Small intestine (tissue), 7 donors: ENCODE results near the gene ULBP1. TPM values are rescaled to one million over a fixed set of nuclear protein-coding genes. Genes with fewer than 3 reads are reported as not detected.
"Not testable (repeated sequence)": the region's sequence is repeated elsewhere in the genome, so short reads cannot be mapped to it uniquely, and the experiment has no call there.

Experiments
- DNase-seq, 2 donors: peaks; one replicate each; pipeline versions ENCODE4 v3.0.0 to v3.0.0-alpha.2; 2013
- FAIRE-seq: peaks from 2 replicates; lab custom pipeline; 2012; peaks lifted over from hg19 to GRCh38; lab: Jason Lieb, UNC
- H3K27ac ChIP-seq, 3 donors: one replicate each; pipeline ENCODE4 v1.5.1; 2013; ENCODE audit warnings: low read length in 2 of 3, mild to moderate bottlenecking in 2 of 3, control low read depth in 1 of 3, inconsistent platforms in 1 of 3, low read depth in 1 of 3, moderate library complexity in 1 of 3
- H3K27me3 ChIP-seq, 3 donors: one replicate each; pipeline ENCODE4 v1.6.1; 2013; ENCODE audit warnings: low read length in 3 of 3, inconsistent platforms in 1 of 3; ENCODE audit not compliant: control insufficient read depth in 3 of 3, insufficient read depth in 3 of 3
- H3K36me3 ChIP-seq, 3 donors: one replicate each; pipeline ENCODE4 v1.6.1; 2013; ENCODE audit warnings: low read length in 3 of 3, inconsistent platforms in 1 of 3, low read depth in 1 of 3, mild to moderate bottlenecking in 1 of 3, moderate library complexity in 1 of 3; ENCODE audit not compliant: control insufficient read depth in 3 of 3, insufficient read depth in 2 of 3
- H3K4me1 ChIP-seq, 3 donors: one replicate each; pipeline ENCODE4 v1.6.1; 2013; ENCODE audit warnings: low read length in 2 of 3, inconsistent platforms in 1 of 3, low read depth in 1 of 3, mild to moderate bottlenecking in 1 of 3, moderate library complexity in 1 of 3; ENCODE audit not compliant: control insufficient read depth in 3 of 3, insufficient read depth in 2 of 3
- H3K4me3 ChIP-seq, 3 donors: one replicate each; pipeline ENCODE4 v1.5.1; 2013; ENCODE audit warnings: low read length in 3 of 3, control low read depth in 1 of 3, inconsistent platforms in 1 of 3, low read depth in 1 of 3, mild to moderate bottlenecking in 1 of 3, moderate library complexity in 1 of 3
- H3K9me3 ChIP-seq, 2 donors: one replicate each; pipeline ENCODE4 v1.6.1; 2013; ENCODE audit warnings: low read depth in 1 of 2, low read length in 1 of 2; ENCODE audit not compliant: control insufficient read depth in 2 of 2, insufficient read depth in 1 of 2
- WGBS, 3 donors: extraction: QIAGEN DNeasy Blood & Tissue Kit; methylation state at CpG; one replicate each; pipeline ENCODE4 v1.1.7; 2013; 5-methylcytosine and 5-hydroxymethylcytosine counted together
- polyA plus RNA-seq, 4 donors: library from polyadenylated mRNA; stranded (reverse) in 3 of 4; unstranded in 1 of 4; fragments of 200-250 nt in 3 of 4; fragments of 120-200 nt in 1 of 4; gene quantifications; one replicate each; pipeline versions ENCODE4 v1.2.1 to v1.2.3, GENCODE V29; 2013
- donor health status: healthy with polysubstance abuse.
- donor health status: control.
- donor health status: control.
- donor health status: Bipolar disorder and iron deficiency.
- donor health status: healthy.

The ULBP1 gene
- polyA plus RNA-seq, 4 donors: 0.36 TPM; not detected in 3

DNA sequence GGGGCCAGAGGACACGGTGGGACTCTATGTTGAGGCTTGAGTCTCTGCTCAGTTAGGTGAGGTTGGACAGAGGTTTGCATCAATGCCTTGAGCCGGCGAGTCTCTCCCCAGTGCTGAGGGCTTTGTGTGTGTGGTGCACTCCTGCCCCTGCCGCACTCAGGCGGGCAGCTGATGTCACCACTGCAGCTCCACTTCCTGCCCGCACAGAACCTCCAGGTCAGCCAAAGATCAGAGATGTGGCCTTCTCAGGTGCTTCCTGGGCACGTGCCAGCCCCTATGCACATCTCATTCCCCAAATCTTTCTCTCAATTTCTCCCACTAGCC is 27.7 kb downstream of the ULBP1 start:
- not testable (repeated sequence) for H3K27ac ChIP-seq, H3K4me3 ChIP-seq, H3K36me3 ChIP-seq, H3K4me1 ChIP-seq, FAIRE-seq, H3K9me3 ChIP-seq
- WGBS, 3 donors: 3 to 6% (median 3%) methylated on average over 6 to 7 of the region's 7 CpGs
- DNase-seq: peak in 1 of 2 donors; percentile 5
- H3K27me3 ChIP-seq: peaks cover 15 to 94% (median 53%) of the 10 kb centered on the region in 3 donors

DNA sequence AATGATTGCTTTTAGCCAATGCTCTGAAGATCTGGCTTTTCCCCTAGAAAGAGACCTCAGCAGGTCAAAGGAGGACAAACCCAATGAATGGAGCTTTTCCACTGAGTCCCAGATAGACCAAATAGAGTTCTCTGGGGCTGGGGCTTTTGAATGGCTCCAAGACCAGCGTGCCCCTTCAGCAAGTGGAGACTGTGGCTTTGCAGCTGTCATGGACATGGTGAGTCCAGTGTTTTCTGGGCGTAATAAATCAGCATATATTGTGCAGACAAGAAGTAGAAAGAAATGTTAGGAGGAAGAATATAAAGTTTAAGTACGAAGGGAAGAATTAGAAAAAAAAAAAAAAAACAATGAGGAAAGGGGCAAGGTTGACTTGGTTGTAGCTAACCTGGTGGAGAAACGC is 28.1 kb downstream of the ULBP1 start:
- H3K9me3 ChIP-seq: peaks cover 0 to 10% of the 10 kb centered on the region in 2 donors
- no peak overlapping the region for H3K4me3 ChIP-seq
- peaks cover 12 to 92% (median 51%) of the 10 kb centered on the region in 3 donors for H3K27me3 ChIP-seq
- no peak overlapping the region for H3K27ac ChIP-seq
- DNase-seq (no peak), FAIRE-seq (no peak)
- H3K36me3 ChIP-seq: no peaks in the 10 kb centered on the region
- 42 to 45% (median 44%) methylated on average over 4 of the region's 4 CpGs for WGBS, 3 donors
- H3K4me1 ChIP-seq: peaks cover 0 to 6% (median 0%) of the 10 kb centered on the region in 3 donors

DNA sequence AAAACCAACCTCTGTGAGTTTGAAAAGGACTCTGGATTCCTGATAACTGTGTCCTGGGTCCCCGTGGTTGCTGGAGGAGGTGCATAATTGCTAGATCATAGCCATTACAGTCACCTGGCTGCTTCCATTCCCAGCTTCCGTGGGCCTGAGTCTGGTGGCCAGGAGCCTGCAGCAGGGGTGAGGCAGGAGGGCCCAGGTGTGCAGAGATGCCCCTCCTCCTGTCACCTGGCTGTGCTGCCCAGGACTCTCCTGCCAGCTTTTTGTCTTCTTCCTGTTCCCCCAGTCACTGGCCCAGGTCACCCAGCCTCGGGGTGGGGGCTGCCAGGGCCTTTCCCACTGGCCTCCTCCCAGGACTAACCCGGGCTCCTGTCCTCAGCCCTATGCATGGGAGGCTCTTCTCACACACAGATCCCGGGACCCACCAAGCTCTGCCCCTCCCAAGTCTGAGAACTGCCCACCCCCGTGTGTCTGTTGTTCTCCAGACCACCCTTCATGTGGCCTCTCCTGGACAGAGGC is 31.6 kb downstream of the ULBP1 start:
- DNase-seq (no peak), FAIRE-seq (no peak)
- no peaks in the 10 kb centered on the region for H3K9me3 ChIP-seq
- H3K27ac ChIP-seq: no peak overlapping the region
- H3K4me3 ChIP-seq: no peak overlapping the region
- peaks cover 4 to 71% (median 27%) of the 10 kb centered on the region in 3 donors for H3K27me3 ChIP-seq
- peaks cover 0 to 2% (median 0%) of the 10 kb centered on the region in 3 donors for H3K4me1 ChIP-seq
- H3K36me3 ChIP-seq: no peaks in the 10 kb centered on the region
- 46 to 70% (median 65%) methylated on average over 6 of the region's 6 CpGs for WGBS, 3 donors

DNA sequence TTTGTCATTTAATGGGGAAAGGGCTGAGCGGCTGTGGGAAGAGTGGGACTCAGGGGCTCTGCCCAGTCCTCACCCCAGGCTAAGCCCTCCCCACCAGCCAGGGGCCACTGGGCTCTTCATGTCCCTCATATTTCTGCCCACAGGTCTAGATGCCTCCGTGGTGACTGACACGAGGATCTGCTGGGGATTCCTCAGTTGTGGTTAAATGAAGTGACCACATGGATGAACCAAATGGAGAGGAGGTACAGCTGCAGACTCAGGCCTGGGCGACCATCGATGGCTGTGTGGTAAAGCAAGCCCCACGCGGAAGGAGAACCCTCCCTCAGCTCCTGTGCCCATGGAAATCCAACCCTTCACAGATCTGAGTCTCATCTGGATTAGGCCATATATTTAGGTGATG is 32.2 kb downstream of the ULBP1 start:
- DNase-seq (no peak), FAIRE-seq (no peak)
- Histone ChIP-seq H3K27me3 (peaks cover 4 to 65% (median 21%) of the 10 kb centered on the region in 3 donors), H3K9me3 (no peaks in the 10 kb centered on the region), H3K27ac (no peak overlapping the region), H3K4me1 (peaks cover 0 to under 1% (median 0%) of the 10 kb centered on the region in 3 donors), H3K36me3 (no peaks in the 10 kb centered on the region), H3K4me3 (no peak overlapping the region)
- 79 to 83% (median 80%) methylated on average over 7 of the region's 7 CpGs for WGBS, 3 donors

DNA sequence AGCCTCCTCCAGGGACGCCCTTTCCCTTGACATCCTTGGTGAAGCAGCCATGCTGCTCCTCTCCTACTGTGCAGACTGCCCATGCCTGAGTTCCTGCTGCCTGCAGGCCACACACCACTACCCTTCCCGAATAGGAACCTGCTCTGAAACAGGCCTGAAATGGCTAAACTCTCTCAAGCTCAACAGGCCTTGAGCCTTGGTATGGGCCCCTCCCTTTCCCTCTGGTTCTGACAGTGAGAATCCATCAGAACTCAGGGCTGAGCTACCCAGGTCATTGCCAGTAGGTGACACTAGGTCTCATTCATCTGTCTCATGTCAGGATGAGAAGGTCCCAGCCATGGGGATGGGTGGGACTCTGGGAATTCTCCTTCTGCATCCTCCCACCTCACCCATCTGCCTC is 35.9 kb downstream of the ULBP1 start:
- Histone ChIP-seq H3K9me3 (peaks cover 0 to 4% of the 10 kb centered on the region in 2 donors), H3K27ac (no peak overlapping the region), H3K4me1 (peaks cover 0 to 2% (median 0%) of the 10 kb centered on the region in 3 donors), H3K36me3 (no peaks in the 10 kb centered on the region), H3K27me3 (peaks cover 4 to 52% (median 13%) of the 10 kb centered on the region in 3 donors), H3K4me3 (no peak overlapping the region)
- FAIRE-seq: no peak
- 70 to 84% (median 72%) methylated on average over 2 of the region's 2 CpGs for WGBS, 3 donors
- DNase-seq: no peak

DNA sequence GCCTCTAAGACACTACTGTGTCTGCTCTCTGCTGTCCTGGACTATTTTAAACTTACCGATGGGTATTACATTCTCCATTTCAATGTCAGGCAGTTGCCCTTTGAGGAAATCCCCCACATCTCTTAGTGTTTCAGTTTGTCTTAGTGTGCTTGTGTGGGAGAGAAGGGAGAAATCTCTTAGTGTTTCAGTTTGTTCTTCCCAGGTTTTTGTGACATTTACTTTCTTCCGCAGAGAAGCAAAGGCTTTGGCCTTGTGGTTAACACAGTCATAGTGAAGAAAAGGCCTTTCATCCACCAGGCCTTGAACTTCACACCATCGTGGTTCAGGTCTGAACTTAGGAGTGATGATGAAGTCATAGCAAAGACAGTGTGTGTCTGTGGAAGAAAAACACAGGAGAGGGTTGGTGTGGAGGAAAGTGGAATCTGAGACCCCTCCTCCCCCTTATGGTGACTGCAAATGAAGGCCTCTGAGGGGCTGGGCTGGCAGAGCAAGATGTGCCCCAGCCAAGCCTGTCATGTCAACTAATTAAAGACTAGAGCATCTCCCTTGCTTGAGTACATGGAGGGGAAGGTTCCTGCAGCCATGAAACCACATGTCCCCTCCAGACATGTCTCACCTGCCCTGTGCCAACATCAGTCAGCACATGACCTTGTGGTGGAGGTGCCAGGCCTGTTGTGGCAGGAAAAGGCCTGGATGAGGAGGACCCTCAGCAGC is 37.7 kb downstream of the ULBP1 start:
- DNase-seq (no peak), FAIRE-seq (no peak)
- H3K27ac ChIP-seq: no peak overlapping the region
- peaks cover 0 to 4% of the 10 kb centered on the region in 2 donors for H3K9me3 ChIP-seq
- no peaks in the 10 kb centered on the region for H3K36me3 ChIP-seq
- WGBS, 3 donors: 62 to 78% (median 64%) methylated on average over 3 of the region's 3 CpGs
- H3K4me3 ChIP-seq: no peak overlapping the region
- H3K27me3 ChIP-seq: peaks cover 0 to 50% (median 7%) of the 10 kb centered on the region in 3 donors
- peaks cover 0 to 2% (median 0%) of the 10 kb centered on the region in 3 donors for H3K4me1 ChIP-seq

DNA sequence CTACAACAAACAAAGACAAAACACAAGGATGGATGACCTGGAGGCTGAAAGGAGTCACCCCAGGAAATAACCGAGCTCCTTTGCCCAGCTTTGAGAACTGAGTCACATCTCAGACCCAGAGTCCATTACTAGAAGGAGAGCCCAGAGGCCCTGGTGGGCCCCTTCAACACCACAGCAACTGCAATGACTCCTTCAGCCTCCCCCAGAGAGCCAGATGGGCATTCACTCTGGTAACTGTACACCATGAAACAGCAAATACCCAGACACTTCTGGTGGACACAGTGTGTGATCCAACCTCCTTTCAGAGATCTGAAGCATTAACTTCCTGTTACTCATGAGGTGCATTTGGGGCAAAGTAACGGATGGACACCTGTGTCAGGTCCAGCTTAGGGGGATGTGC is 39.0 kb downstream of the ULBP1 start:
- Histone ChIP-seq H3K27me3 (peaks cover 0 to 50% (median 5%) of the 10 kb centered on the region in 3 donors), H3K4me3 (no peak overlapping the region), H3K27ac (no peak overlapping the region), H3K4me1 (peaks cover 0 to 2% (median 0%) of the 10 kb centered on the region in 3 donors), H3K36me3 (no peaks in the 10 kb centered on the region), H3K9me3 (peaks cover 0 to 4% of the 10 kb centered on the region in 2 donors)
- DNase-seq: no peak
- WGBS, 3 donors: 94 to 100% (median 95%) methylated on average over 2 of the region's 2 CpGs
- FAIRE-seq: no peak

DNA sequence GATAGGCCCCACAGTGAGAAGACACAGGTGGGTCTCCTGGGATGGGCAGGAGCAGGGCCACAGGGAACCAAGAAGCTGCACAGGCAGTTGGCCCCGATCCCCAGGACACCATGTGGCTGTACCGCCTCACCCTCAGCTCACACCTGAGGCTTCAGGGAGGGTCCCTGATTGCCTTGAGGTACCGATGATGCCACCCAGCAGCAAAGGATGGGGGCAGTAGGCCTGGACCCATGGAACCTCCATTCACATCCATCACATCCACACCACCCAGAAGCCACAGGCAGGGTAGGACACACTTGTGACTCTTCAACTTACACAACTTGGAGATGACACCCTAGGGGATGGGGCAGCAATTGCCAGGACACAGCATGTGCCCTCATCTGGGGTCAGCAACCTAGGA is 39.9 kb downstream of the ULBP1 start:
- H3K36me3 ChIP-seq, H3K27ac ChIP-seq, FAIRE-seq, DNase-seq, H3K4me3 ChIP-seq, H3K4me1 ChIP-seq, H3K9me3 ChIP-seq: not testable (repeated sequence)
- H3K27me3 ChIP-seq: peaks cover 0 to 55% (median 7%) of the 10 kb centered on the region in 3 donors
- 74 to 87% (median 77%) methylated on average over 3 of the region's 3 CpGs for WGBS, 3 donors
